B cell (primary cell): ENCODE data around the gene PLEKHG4B. TPM values are rescaled to one million over a fixed set of nuclear protein-coding genes. Genes with fewer than 3 reads are reported as not detected.

Experiments used
- ATAC-seq: fragments of 200-7000 bp; cut with Tn5 transposase; one replicate; pipeline ENCODE4 v1.10.0; 2021; ENCODE audit warnings: low read depth, mild to moderate bottlenecking, moderate number of reproducible peaks, moderate library complexity
- CTCF ChIA-PET: fragments of 350-600 bp; sonication (Branson Sonifier 250); formaldehyde crosslinking; loops from one replicate; lab custom pipeline; 2021; ENCODE audit warnings: antibody characterized with exemption, inconsistent platforms; lab: Charles Lee
- POLR2A ChIA-PET: fragments of 350-600 bp; sonication (Branson Sonifier 250); formaldehyde crosslinking; loops from one replicate; lab custom pipeline; 2021; ENCODE audit warnings: antibody characterized with exemption; lab: Charles Lee
- DNase-seq: peaks from one replicate; pipeline ENCODE4 v3.0.0; 2013
- H2AFZ ChIP-seq: 2 replicates; pipeline ENCODE4 v1.6.1; 2012; ENCODE audit warnings: mild to moderate bottlenecking, low read depth, low read length; ENCODE audit not compliant: insufficient read depth, poor library complexity, severe bottlenecking
- H3K27ac ChIP-seq, 2 donors: 1 replicate in 1 of 2; 2 replicates in 1 of 2; pipeline ENCODE4 v1.5.1; 2012 to 2013; ENCODE audit warnings: low read length in 2 of 2, mild to moderate bottlenecking in 2 of 2, moderate library complexity in 1 of 2
- H3K27me3 ChIP-seq, 4 experiments: fragments of 200-600 bp in 1 of 4; sonication (generic) in 1 of 4; replicated peaks in 1 of 4; 1 replicate in 2 of 4; 2 replicates in 2 of 4; pipeline versions ENCODE4 v1.6.1 to v1.7.0; 2013 to 2016; ENCODE audit warnings: low read length in 3 of 4, mild to moderate bottlenecking in 2 of 4, mixed read lengths in 1 of 4, moderate library complexity in 1 of 4; ENCODE audit not compliant: insufficient read depth in 4 of 4, control insufficient read depth in 3 of 4; ENCODE audit errors: control extremely low read depth in 1 of 4
- H3K36me3 ChIP-seq, 2 experiments: replicated peaks in 1 of 2; 1 replicate in 1 of 2; 2 replicates in 1 of 2; pipeline versions ENCODE4 v1.6.1 to v1.7.1; 2013; ENCODE audit warnings: low read length in 1 of 2; ENCODE audit not compliant: insufficient read depth in 2 of 2, control insufficient read depth in 1 of 2; ENCODE audit errors: control extremely low read depth in 1 of 2, extremely low read depth in 1 of 2
- H3K4me1 ChIP-seq, 2 donors: fragments of 200-600 bp in 1 of 2; sonication (generic) in 1 of 2; 1 replicate in 1 of 2; 2 replicates in 1 of 2; pipeline versions ENCODE4 v1.5.1 to v1.6.1; 2013 to 2017; ENCODE audit warnings: low read length in 2 of 2; ENCODE audit not compliant: control insufficient read depth in 2 of 2, insufficient read depth in 2 of 2
- H3K4me2 ChIP-seq: replicated peaks from 2 replicates; pipeline ENCODE3; 2012; ENCODE audit warnings: mild to moderate bottlenecking, low read depth, low read length; ENCODE audit not compliant: poor library complexity, severe bottlenecking
- H3K4me3 ChIP-seq, 5 experiments: fragments of 200-600 bp in 1 of 5; sonication (generic) in 1 of 5; 1 replicate in 3 of 5; 2 replicates in 2 of 5; pipeline versions ENCODE4 v1.5.1 to v1.7.0; 2011 to 2016; ENCODE audit warnings: low read length in 4 of 5, mild to moderate bottlenecking in 4 of 5, low read depth in 2 of 5, control low read depth in 1 of 5, moderate library complexity in 1 of 5; ENCODE audit not compliant: insufficient read depth in 1 of 5; ENCODE audit errors: control extremely low read depth in 1 of 5, extremely low read depth in 1 of 5
- H3K79me2 ChIP-seq: fragments of 200-600 bp; sonication (generic); one replicate; pipeline ENCODE4 v1.6.0; 2016; ENCODE audit warnings: low read length; ENCODE audit not compliant: control insufficient read depth, insufficient read depth
- H3K9ac ChIP-seq: fragments of 200-600 bp; sonication (generic); 2 replicates; pipeline ENCODE4 v1.6.1; 2017; ENCODE audit warnings: mild to moderate bottlenecking, low read length, moderate library complexity
- H3K9me3 ChIP-seq, 3 donors: one replicate each; pipeline versions ENCODE4 v1.6.1 to v1.7.1; 2013; ENCODE audit warnings: low read length in 2 of 3; ENCODE audit not compliant: control insufficient read depth in 2 of 3, insufficient read depth in 1 of 3; ENCODE audit errors: control extremely low read depth in 1 of 3
- H4K20me1 ChIP-seq: 2 replicates; pipeline ENCODE4 v1.6.0; 2012; ENCODE audit warnings: mild to moderate bottlenecking, low read length; ENCODE audit not compliant: insufficient read depth, control insufficient read depth, poor library complexity, severe bottlenecking
- H3K27ac Mint-ChIP-seq: one replicate; pipeline ENCODE4 v1.8.0; 2021; ENCODE audit warnings: mixed read lengths
- H3K27me3 Mint-ChIP-seq: one replicate; pipeline ENCODE4 v1.8.0; 2021; ENCODE audit warnings: mixed read lengths
- H3K4me1 Mint-ChIP-seq: one replicate; pipeline ENCODE4 v1.8.0; 2021; ENCODE audit warnings: mixed read lengths
- H3K4me3 Mint-ChIP-seq: one replicate; pipeline ENCODE4 v1.8.0; 2021; ENCODE audit warnings: mixed read lengths
- H3K9me3 Mint-ChIP-seq: one replicate; pipeline ENCODE4 v1.8.0; 2022; ENCODE audit warnings: mixed read lengths; ENCODE audit not compliant: insufficient read depth
- EZH2 ChIP-seq: IDR thresholded peaks from 2 replicates; pipeline ENCODE4 v1.6.1; 2012; ENCODE audit warnings: borderline replicate concordance, low read depth, mild to moderate bottlenecking, moderate library complexity, low read length; ENCODE audit not compliant: insufficient read depth, poor library complexity, severe bottlenecking
- WGBS: methylation state at CpG from one replicate; pipeline ENCODE4 v1.1.5; 2013; ENCODE audit warnings: missing lambda C conversion rate; ENCODE audit not compliant: insufficient coverage; 5-methylcytosine and 5-hydroxymethylcytosine counted together
- intact Hi-C: fragments of 100-400 bp; cut with micrococcal nuclease; formaldehyde crosslinking; loops from one replicate; pipeline ENCODE4 v1.10.0; 2022
- polyA plus RNA-seq: library from polyadenylated mRNA; depleted of rRNA; stranded (reverse); fragments of >200 nt; gene quantifications from 2 replicates; pipeline ENCODE4 v1.2.3, GENCODE V29; 2012
- total RNA-seq, 2 donors: library from RNA; stranded (reverse); fragments of 120-200 nt in 1 of 2; gene quantifications; 1 replicate in 1 of 2; 2 replicates in 1 of 2; pipeline versions ENCODE4 v1.2.3 to v1.2.4, GENCODE V29; 2013 to 2022
- TF ChIP-seq, protein P1 (sequence below): fragments of 200-600 bp; IDR thresholded peaks from one replicate; pipeline ENCODE4 v1.8.0; 2022; ENCODE audit warnings: antibody characterized with exemption, mild to moderate bottlenecking

Gene PLEKHG4B
- total and polyA plus RNA-seq, 2 donors (not counting 1 experiment from before 2014, with no cell fraction given), result not detected

DNA sequence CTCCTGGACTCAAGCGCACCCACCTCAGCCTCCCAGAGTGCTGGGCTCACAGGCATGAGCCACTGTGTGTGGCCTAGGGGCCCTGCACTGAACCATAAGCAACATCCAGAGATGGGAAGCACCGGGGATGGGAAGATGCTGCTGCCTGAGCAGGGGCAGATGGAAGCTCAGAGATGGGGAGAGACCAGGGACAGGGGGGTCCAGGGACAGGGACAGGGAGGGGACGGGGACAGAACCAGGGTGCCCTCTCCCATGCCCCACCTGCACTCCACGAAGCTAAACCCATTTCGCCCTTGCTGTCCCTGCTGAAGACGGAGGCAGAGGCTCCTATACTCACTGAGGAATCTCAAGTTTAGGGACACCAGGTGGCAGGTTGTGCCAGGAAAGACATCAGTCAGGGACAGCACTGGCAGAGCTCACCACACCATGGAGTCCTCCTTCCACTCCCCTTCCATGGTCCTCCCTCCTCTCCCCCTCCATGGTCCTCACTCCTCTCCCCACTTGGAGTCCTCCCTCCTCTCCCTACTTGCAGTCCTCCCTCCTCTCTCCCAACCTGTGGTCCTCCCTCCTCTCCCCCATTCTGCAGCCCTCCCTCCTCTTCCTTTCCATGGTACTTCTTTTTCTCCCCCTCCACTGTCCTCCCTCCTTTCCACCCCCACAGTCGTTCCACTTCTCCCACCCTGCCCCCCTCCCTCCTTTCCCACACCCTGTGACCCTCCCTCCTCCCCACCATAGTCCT is 53.8 kb downstream of the PLEKHG4B start:
- Mint-ChIP-seq H3K9me3 (peaks cover 9% of the 10 kb centered on the region), H3K4me3 (no peak overlapping the region), H3K4me1 (no peaks in the 10 kb centered on the region), H3K27me3 (peaks cover 5% of the 10 kb centered on the region), H3K27ac (no peak overlapping the region)
- intact Hi-C loops, result no loop called here
- ATAC-seq (no peak), DNase-seq (no peak)
- Histone ChIP-seq H3K27ac (no peak overlapping the region), H3K79me2 (no peaks in the 10 kb centered on the region), H3K27me3 (no peaks in the 10 kb centered on the region), H3K9ac (no peak overlapping the region), H3K36me3 (no peaks in the 10 kb centered on the region), H4K20me1 (no peaks in the 10 kb centered on the region), H3K9me3 (peaks cover 1 to 24% (median 16%) of the 10 kb centered on the region in 3 donors), H3K4me3 (no peak overlapping the region), H2AFZ (no peak overlapping the region), H3K4me1 (no peaks in the 10 kb centered on the region), H3K4me2 (no peak overlapping the region)
- POLR2A ChIA-PET, result no interaction called here
- WGBS, result 91% methylated on average over 6 of the region's 7 CpGs
- TF ChIP-seq, protein P1, sequence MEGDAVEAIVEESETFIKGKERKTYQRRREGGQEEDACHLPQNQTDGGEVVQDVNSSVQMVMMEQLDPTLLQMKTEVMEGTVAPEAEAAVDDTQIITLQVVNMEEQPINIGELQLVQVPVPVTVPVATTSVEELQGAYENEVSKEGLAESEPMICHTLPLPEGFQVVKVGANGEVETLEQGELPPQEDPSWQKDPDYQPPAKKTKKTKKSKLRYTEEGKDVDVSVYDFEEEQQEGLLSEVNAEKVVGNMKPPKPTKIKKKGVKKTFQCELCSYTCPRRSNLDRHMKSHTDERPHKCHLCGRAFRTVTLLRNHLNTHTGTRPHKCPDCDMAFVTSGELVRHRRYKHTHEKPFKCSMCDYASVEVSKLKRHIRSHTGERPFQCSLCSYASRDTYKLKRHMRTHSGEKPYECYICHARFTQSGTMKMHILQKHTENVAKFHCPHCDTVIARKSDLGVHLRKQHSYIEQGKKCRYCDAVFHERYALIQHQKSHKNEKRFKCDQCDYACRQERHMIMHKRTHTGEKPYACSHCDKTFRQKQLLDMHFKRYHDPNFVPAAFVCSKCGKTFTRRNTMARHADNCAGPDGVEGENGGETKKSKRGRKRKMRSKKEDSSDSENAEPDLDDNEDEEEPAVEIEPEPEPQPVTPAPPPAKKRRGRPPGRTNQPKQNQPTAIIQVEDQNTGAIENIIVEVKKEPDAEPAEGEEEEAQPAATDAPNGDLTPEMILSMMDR, result no peak
- no peak for TF ChIP-seq EZH2
- CTCF ChIA-PET, result no interaction called here

DNA sequence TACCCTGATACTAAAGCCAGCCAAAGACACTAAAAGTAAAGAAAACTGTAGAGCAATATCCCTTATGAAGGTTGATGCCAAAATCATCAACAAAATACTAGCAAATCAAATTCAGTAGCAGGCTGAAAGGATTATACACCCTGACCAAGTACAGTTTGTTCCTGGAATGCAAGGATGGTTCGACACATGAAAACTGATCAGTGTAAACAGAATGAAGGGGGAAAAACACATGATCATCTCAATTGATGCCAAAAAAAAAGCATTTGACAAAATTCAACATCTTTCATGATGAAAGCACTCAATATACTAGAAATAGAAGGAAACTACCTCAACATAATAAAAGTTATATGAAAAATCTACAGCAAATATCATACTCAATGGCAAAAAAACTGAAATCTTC is 55.8 kb downstream of the PLEKHG4B start:
- ChIA-PET CTCF (no interaction called here), POLR2A (no interaction called here)
- Histone ChIP-seq H3K27me3 (no peaks in the 10 kb centered on the region), H3K9me3 (peaks cover 1 to 24% (median 16%) of the 10 kb centered on the region in 3 donors), H3K4me2 (no peak overlapping the region), H3K27ac (no peak overlapping the region), H3K79me2 (no peaks in the 10 kb centered on the region), H3K36me3 (no peaks in the 10 kb centered on the region), H3K4me3 (no peak overlapping the region), H4K20me1 (no peaks in the 10 kb centered on the region), H2AFZ (no peak overlapping the region), H3K9ac (no peak overlapping the region), H3K4me1 (no peaks in the 10 kb centered on the region)
- no peak overlapping the region for H3K4me3 Mint-ChIP-seq
- no peaks in the 10 kb centered on the region for H3K27me3 Mint-ChIP-seq
- no peak for TF ChIP-seq EZH2
- TF ChIP-seq, protein P1, result no peak
- no peak for DNase-seq
- no CpG with 5 or more reads among the region's 1 CpG for WGBS
- H3K4me1 Mint-ChIP-seq, result no peaks in the 10 kb centered on the region
- H3K9me3 Mint-ChIP-seq, result peaks cover 9% of the 10 kb centered on the region
- intact Hi-C loops, result no loop called here
- ATAC-seq, result no peak
- no peak overlapping the region for H3K27ac Mint-ChIP-seq
